ENCODE data around the gene FTCD. TPM values are rescaled to one million over a fixed set of nuclear protein-coding genes. Genes with fewer than 3 reads are reported as not detected.

The FTCD gene
- total and polyA plus RNA-seq, 4 donors, result 0.50 to 8.7 (median 1.8) TPM

DNA sequence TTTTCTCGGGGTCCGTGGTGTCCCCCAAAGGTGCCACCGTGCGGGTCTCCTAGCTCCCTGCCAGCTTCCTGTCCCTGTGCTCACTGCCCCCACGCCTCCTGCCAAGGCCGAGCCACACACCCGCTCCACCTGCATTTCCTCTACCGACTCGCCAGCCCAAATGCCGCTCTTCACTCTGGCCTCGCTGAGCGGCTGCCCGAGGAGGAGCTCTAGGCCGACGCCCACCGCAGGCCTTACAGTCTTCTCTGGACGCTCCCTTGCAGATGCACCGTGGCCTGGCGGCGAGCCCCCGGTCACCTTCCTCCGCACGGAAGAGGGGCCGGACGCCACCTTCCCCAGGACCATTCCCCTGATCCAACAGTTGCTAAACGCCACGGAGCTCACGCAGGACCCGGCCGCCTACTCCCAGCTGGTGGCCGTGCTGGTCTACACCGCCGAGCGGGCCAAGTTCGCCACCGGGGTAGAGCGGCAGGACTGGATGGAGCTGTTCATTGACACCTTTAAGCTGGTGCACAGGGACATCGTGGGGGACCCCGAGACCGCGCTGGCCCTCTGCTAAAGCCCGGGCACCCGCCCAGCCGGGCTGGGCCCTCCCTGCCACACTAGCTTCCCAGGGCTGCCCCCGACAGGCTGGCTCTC, 26.3 kb downstream of the FTCD start:
- H3K27ac ChIP-seq (ENCODE audit: low read depth in 1 of 2, low read length in 2 of 2), result no peak overlapping the region
- H3K4me3 ChIP-seq (ENCODE audit: low read length in 2 of 2), result no peak overlapping the region
- peak; percentile 51 to 77 for DNase-seq
- no peaks in the 10 kb centered on the region for H3K4me1 ChIP-seq (ENCODE audit: control insufficient read depth in 1 of 2, insufficient read depth in 2 of 2, low read length in 2 of 2)
- H3K9me3 ChIP-seq (ENCODE audit: control insufficient read depth, low read length), result no peaks in the 10 kb centered on the region
- peaks cover 0 to 11% of the 10 kb centered on the region in 2 donors for H3K36me3 ChIP-seq (ENCODE audit: control insufficient read depth in 1 of 2, insufficient read depth in 2 of 2, low read length in 1 of 2)
- WGBS, 2 donors, result 87 to 90% methylated on average over 45 of the region's 45 CpGs
- no peaks in the 10 kb centered on the region for H3K27me3 ChIP-seq (ENCODE audit: control insufficient read depth in 1 of 2, insufficient read depth in 2 of 2, low read length in 1 of 2)
- ATAC-seq (ENCODE audit: low FRiP score), result no peak
- intact Hi-C loops (cut with DNase I), result no loop called here

DNA sequence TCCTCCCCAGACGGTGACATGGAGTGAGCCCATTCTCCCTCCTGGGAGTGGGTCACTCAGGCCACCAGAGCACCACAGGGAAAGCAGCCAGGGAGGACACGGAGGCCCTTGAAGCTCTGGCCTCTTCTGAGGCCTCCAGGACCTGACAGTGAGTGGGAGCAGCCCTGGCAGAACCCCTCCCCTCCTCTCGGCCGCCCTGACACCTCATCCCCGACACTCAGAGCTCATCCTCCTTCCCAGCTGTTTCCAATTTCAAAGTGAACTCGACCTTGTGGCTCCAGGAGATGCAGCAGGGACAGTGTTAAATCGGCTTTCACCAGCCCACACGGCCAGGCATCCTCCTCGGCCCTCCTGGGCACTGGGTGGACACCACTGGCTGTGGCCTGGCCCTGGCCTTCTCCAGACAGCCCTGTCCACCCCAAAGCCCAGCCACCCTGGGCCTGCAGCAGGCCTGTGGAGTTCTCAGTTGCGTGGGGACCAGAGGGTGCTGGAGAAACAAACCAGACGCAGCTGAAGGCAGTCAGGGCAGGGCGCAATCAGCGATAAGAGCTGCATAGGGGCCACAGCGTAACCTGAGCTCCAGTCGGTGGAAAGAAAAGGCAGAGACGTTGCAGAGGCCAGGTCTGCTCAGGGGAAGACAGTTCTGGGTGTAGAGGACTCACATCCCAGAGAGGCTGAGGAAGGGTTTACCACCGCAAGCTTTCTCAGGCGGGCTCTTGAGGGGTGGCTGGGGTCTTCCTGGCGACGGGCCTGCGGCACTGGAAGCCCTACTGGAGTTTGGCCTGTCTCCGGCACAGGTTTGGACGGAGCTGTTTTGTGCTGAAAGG, 27.1 kb downstream of the FTCD start:
- no peak overlapping the region for H3K27ac ChIP-seq (ENCODE audit: low read depth in 1 of 2, low read length in 2 of 2)
- H3K36me3 ChIP-seq (ENCODE audit: control insufficient read depth in 1 of 2, insufficient read depth in 2 of 2, low read length in 1 of 2), result peaks cover 0 to 11% of the 10 kb centered on the region in 2 donors
- H3K4me1 ChIP-seq (ENCODE audit: control insufficient read depth in 1 of 2, insufficient read depth in 2 of 2, low read length in 2 of 2), result no peaks in the 10 kb centered on the region
- intact Hi-C loops (cut with DNase I), result no loop called here
- no peak for ATAC-seq (ENCODE audit: low FRiP score)
- no peak overlapping the region for H3K4me3 ChIP-seq (ENCODE audit: low read length in 2 of 2)
- no peaks in the 10 kb centered on the region for H3K9me3 ChIP-seq (ENCODE audit: control insufficient read depth, low read length)
- WGBS, 2 donors, result 70 to 71% methylated on average over 23 of the region's 23 CpGs
- H3K27me3 ChIP-seq (ENCODE audit: control insufficient read depth in 1 of 2, insufficient read depth in 2 of 2, low read length in 1 of 2), result no peaks in the 10 kb centered on the region
- peak; percentile 38 to 70 for DNase-seq

DNA sequence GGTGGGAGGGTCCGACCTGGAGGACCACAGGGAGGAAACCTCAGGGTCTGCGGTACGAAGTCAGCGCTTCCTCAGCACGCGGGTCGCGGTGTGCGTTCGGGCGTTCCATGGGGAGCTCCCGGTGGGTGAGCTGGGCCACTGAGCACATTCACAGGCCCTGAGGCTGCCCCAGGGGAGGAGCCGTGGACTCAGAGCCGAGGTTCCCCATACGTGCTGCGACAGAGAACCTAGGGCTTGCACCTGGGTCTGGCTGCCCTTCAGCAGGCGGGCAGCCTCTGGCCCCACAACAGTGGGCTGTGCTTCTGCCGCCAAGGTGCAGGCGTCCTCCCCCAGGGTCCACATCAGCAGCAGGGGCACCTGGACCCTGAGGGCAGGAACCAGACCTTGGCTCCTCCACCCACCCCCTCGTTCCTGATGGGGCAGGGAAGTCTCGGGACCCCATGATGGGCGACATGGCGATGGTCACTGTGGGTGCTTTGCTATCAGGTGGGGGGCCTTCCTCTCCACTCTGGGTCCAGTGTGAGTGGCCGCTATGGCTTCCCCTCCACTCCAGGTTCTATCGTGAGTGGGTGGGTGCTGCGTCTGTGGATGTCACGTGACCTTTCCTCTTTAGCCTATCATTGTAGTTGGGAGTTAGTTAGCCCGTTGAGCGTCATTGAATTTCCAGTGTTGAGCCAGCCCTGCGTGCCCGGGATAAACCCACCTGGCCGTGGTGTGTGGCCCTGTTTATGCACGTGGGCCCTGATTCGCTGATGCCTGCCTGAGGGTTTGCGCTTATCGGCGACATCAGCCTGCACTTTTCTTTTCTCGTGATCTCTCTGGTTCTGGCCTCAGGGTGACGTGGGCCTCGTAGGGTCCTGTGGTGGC, 27.9 kb downstream of the FTCD start:
- peak; percentile 42 to 68 for DNase-seq
- 91% methylated on average over 40 of the region's 40 CpGs for WGBS, 2 donors
- no peaks in the 10 kb centered on the region for H3K9me3 ChIP-seq (ENCODE audit: control insufficient read depth, low read length)
- ATAC-seq (ENCODE audit: low FRiP score), result no peak
- peaks cover 0 to 11% of the 10 kb centered on the region in 2 donors for H3K36me3 ChIP-seq (ENCODE audit: control insufficient read depth in 1 of 2, insufficient read depth in 2 of 2, low read length in 1 of 2)
- no peaks in the 10 kb centered on the region for H3K27me3 ChIP-seq (ENCODE audit: control insufficient read depth in 1 of 2, insufficient read depth in 2 of 2, low read length in 1 of 2)
- H3K27ac ChIP-seq (ENCODE audit: low read depth in 1 of 2, low read length in 2 of 2), result no peak overlapping the region
- intact Hi-C loops (cut with DNase I), result no loop called here
- no peak overlapping the region for H3K4me3 ChIP-seq (ENCODE audit: low read length in 2 of 2)
- H3K4me1 ChIP-seq (ENCODE audit: control insufficient read depth in 1 of 2, insufficient read depth in 2 of 2, low read length in 2 of 2), result no peaks in the 10 kb centered on the region

DNA sequence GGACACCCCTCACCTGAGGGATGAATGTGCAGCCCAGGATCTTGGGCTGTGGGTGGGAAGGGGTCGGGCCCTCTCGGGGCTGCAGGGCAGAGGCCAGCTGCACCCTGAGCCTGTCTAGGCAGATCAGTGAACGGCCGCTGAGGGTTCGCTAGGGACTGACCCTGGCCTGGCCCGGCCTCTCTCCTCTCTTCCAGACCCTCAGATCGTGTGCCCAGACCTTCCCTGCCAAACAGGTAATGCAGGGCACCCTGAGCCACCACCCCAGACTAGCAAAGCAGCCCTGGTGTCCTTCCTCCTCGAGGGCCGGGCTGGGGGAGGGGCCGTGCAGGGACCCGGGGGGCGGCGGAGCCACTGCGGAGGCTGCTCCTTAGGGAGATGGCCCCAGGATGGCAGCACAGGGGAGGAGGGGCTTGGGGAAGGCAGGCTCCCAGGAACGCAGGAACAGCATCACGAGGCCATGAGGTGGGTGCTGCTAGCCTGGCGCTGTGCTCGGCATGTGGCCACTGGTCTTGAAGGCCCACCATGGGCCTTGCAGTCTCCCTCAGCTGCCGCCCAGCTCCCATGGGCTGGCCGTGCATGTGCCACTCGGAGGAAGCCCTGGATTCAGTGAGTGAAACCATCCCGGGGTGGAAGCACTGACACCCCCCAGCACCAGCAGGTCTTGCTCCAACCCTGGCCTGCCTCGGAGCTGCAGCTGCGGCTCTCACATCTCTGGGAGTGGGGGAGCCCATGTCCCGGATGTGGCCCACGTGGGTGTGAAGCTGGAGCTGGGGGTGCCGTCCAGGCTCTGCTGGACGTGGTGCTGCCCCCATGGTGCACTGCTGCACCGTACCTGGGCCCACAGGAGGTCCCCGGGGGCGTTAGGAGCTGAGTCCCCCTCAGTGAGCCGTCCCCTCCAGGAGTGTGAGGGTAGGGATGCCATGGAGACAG, 28.8 kb downstream of the FTCD start:
- Histone ChIP-seq H3K4me1 (ENCODE audit: control insufficient read depth in 1 of 2, insufficient read depth in 2 of 2, low read length in 2 of 2) (no peaks in the 10 kb centered on the region), H3K27ac (ENCODE audit: low read depth in 1 of 2, low read length in 2 of 2) (no peak overlapping the region), H3K36me3 (ENCODE audit: control insufficient read depth in 1 of 2, insufficient read depth in 2 of 2, low read length in 1 of 2) (peaks cover under 1 to 13% of the 10 kb centered on the region in 2 donors), H3K27me3 (ENCODE audit: control insufficient read depth in 1 of 2, insufficient read depth in 2 of 2, low read length in 1 of 2) (no peaks in the 10 kb centered on the region), H3K9me3 (ENCODE audit: control insufficient read depth, low read length) (no peaks in the 10 kb centered on the region), H3K4me3 (ENCODE audit: low read length in 2 of 2) (no peak overlapping the region)
- intact Hi-C loops (cut with DNase I), result no loop called here
- ATAC-seq (ENCODE audit: low FRiP score) (no peak), DNase-seq (peak; percentile 47 to 72)
- 84 to 85% methylated on average over 30 to 32 of the region's 32 CpGs for WGBS, 2 donors

DNA sequence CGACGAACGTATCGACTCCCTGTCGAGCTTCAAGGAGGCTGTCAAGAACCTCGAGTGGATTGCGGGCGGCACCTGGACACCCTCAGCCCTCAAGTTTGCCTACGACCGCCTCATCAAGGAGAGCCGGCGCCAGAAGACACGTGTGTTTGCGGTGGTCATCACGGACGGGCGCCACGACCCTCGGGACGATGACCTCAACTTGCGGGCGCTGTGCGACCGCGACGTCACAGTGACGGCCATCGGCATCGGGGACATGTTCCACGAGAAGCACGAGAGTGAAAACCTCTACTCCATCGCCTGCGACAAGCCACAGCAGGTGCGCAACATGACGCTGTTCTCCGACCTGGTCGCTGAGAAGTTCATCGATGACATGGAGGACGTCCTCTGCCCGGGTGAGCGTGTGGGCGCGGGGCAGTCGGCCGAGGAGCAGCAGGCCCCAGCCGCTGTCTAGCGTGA, 29.5 kb downstream of the FTCD start:
- ATAC-seq (ENCODE audit: low FRiP score) (no peak), DNase-seq (peak; percentile 42 to 65)
- peaks cover 3 to 17% of the 10 kb centered on the region in 2 donors for H3K36me3 ChIP-seq (ENCODE audit: control insufficient read depth in 1 of 2, insufficient read depth in 2 of 2, low read length in 1 of 2)
- intact Hi-C loops (cut with DNase I), result no loop called here
- no peaks in the 10 kb centered on the region for H3K27me3 ChIP-seq (ENCODE audit: control insufficient read depth in 1 of 2, insufficient read depth in 2 of 2, low read length in 1 of 2)
- H3K27ac ChIP-seq (ENCODE audit: low read depth in 1 of 2, low read length in 2 of 2), result no peak overlapping the region
- H3K4me1 ChIP-seq (ENCODE audit: control insufficient read depth in 1 of 2, insufficient read depth in 2 of 2, low read length in 2 of 2), result no peaks in the 10 kb centered on the region
- WGBS, 2 donors, result 85 to 86% methylated on average over 47 of the region's 47 CpGs
- no peaks in the 10 kb centered on the region for H3K9me3 ChIP-seq (ENCODE audit: control insufficient read depth, low read length)
- no peak overlapping the region for H3K4me3 ChIP-seq (ENCODE audit: low read length in 2 of 2)

DNA sequence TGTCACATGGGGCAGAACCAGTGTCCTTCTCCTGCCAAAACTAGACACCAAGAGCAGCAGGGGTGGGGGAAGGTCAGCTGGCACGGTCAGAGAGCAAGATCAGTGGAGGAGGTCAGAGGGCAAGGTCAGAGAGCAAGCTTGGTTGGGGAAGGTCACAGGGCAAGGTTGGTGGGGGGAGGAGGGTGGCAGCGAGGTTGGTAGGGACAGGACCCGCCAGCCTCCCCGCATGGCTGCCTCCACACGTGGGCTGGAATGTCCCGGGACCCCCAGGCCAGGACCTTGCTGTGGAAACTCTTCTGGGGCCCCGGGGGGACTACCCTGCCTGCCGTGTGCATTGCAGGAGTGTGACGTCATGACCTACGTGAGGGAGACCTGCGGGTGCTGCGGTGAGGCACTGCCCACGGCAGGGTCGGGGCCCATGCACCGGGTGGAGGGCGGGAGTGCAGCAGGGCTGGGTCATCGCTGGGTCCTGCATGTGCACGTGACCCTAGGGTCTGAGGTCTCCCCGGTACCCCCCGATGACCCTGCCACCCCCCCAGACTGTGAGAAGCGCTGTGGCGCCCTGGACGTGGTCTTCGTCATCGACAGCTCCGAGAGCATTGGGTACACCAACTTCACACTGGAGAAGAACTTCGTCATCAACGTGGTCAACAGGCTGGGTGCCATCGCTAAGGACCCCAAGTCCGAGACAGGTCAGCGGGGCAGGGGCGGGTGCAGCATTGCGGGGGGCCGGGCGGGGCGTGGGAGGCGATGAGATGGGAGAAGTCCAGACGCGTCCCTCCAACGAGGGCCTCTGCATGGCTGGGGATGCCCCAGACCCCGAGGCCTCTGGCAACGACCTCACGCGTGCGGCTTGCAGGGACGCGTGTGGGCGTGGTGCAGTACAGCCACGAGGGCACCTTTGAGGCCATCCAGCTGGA, 30.2 kb downstream of the FTCD start:
- ATAC-seq (ENCODE audit: low FRiP score), result no peak
- WGBS, 2 donors, result 87% methylated on average over 49 of the region's 49 CpGs
- H3K27me3 ChIP-seq (ENCODE audit: control insufficient read depth in 1 of 2, insufficient read depth in 2 of 2, low read length in 1 of 2), result no peaks in the 10 kb centered on the region
- peaks cover 6 to 20% of the 10 kb centered on the region in 2 donors for H3K36me3 ChIP-seq (ENCODE audit: control insufficient read depth in 1 of 2, insufficient read depth in 2 of 2, low read length in 1 of 2)
- H3K4me3 ChIP-seq (ENCODE audit: low read length in 2 of 2), result no peak overlapping the region
- H3K27ac ChIP-seq (ENCODE audit: low read depth in 1 of 2, low read length in 2 of 2), result no peak overlapping the region
- H3K4me1 ChIP-seq (ENCODE audit: control insufficient read depth in 1 of 2, insufficient read depth in 2 of 2, low read length in 2 of 2), result no peaks in the 10 kb centered on the region
- peak; percentile 42 to 75 for DNase-seq
- intact Hi-C loops (cut with DNase I), result no loop called here
- H3K9me3 ChIP-seq (ENCODE audit: control insufficient read depth, low read length), result no peaks in the 10 kb centered on the region

DNA sequence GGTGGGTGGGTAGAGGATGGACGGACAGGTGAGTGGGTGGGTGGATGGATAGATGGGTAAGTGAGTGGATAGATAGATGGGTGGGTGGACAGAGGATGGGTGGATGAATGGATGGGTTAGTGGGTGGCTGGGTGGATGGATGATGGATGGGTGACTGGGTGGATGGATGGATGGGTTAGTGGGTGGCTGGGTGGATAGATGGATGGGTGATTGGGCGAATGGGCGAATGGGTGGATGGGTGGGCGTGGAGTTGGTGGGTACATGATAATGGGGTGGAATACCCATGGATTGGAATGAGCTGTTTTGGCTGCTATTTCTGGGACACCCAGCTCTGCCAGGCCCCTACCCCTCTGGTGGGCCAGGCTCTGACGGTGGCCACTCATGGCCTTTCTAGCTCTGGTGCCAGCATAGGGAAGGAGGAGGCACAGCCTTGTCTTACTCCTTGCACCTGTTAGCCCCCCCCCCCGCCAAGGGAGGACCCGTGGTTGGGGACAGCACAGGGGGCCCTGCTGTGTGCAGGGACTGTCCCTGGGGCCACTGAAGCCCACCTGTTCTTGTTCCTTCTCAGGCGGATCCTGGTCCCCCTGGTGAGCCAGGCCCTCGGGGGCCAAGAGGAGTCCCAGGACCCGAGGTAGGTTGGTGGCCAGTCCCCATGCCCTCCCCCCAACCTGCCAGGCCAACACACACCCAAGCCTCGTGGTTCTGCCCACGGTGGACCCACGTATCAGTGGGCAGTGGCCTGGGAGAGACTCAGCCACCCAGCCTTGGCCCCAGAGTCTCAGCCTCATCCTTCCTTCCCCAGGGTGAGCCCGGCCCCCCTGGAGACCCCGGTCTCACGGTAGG, 31.1 kb downstream of the FTCD start:
- intact Hi-C loops (cut with DNase I), result no loop called here
- Histone ChIP-seq H3K36me3 (ENCODE audit: control insufficient read depth in 1 of 2, insufficient read depth in 2 of 2, low read length in 1 of 2) (peaks cover 6 to 23% of the 10 kb centered on the region in 2 donors), H3K4me1 (ENCODE audit: control insufficient read depth in 1 of 2, insufficient read depth in 2 of 2, low read length in 2 of 2) (no peaks in the 10 kb centered on the region), H3K27me3 (ENCODE audit: control insufficient read depth in 1 of 2, insufficient read depth in 2 of 2, low read length in 1 of 2) (no peaks in the 10 kb centered on the region), H3K27ac (ENCODE audit: low read depth in 1 of 2, low read length in 2 of 2) (no peak overlapping the region), H3K4me3 (ENCODE audit: low read length in 2 of 2) (no peak overlapping the region), H3K9me3 (ENCODE audit: control insufficient read depth, low read length) (no peaks in the 10 kb centered on the region)
- ATAC-seq (ENCODE audit: low FRiP score) (no peak), DNase-seq (peak; percentile 38 to 69)
- 90 to 93% methylated on average over 15 to 16 of the region's 16 CpGs for WGBS, 2 donors

All from aorta (tissue), 5 donors.